HG02610 (cell line): ENCODE measurements around the gene COL23A1.

Source experiments
- ATAC-seq: cut with Tn5 transposase; IDR thresholded peaks from one replicate; pipeline ENCODE4 v1.9.1; 2021; ENCODE audit warnings: mild to moderate bottlenecking, moderate library complexity; ENCODE audit not compliant: unreplicated experiment

COL23A1 gene

DNA sequence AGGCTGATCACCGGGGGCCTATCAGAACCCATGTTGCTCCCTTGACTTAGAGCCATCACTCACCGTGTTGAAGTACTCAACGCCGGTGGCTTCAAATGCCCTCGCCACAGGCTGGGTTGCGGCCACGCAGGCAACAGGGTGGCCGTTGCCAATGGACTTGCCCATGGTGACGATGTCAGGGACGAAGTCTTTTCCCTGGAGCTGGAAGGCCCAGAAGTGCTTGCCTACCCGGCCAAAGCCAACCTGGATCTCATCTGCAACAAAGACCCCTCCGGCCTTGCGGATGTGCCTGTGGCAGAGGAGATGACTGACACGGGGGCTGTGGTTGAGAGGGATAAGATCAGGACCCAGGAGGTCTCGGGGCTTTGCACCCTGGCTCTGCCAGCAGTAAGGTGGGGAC is 367.9 kb downstream of the COL23A1 start:
- no peak for ATAC-seq

DNA sequence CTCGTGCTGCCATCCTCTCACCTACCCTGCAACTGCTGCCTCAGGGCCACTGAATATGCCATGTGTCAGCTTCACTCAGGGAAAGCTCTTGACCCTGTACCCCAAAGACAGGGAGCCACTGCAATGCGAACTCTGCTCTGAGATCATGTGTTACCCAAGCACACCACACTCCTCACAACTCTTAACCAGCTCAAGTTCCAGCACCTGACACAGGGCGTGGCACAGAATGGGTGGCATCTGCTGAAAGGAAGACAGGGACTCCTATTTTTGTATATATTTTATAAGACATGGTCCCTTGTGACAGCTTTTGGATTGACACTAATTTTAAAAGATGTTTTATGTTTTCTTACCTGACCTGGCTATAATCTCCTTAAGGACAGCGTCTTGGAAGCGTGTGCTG is 368.3 kb downstream of the COL23A1 start:
- ATAC-seq, result no peak

DNA sequence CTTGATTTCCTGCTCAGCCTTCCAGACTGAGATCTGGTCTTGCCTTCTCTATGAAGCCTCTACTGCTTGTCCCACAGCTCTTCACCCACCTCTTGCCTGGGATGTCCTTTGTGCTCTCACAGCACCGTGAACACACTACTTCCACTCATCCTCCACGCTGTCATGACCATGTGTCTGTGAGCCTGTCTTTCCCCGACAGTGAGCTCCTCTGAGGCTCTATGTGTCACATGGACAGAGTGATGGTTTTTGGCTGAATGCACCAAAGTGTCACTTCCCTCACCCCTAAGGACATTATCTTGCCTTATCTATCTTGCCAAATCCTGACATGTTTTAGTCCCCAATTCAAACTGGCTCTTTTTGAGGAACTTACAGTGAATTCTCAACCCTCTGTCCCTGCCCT is 368.9 kb downstream of the COL23A1 start:
- ATAC-seq, result no peak

DNA sequence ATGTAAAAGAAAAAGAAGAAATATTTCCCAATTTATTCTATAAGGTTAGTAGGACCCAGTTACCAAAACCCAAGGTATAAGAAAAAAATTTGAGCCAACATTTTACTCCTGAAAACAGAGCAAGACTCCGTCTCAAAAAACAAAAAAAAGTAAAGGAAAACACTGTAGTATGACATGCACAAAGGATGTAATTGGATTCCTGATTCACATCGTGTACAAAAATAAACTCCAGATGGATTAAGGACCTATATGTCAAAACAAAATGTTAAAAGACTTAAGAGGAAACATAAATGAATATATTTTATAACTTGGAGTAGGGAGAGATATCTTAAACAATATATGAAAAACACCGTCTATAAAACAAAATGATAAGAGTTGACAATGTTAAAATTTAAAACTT is 371.4 kb downstream of the COL23A1 start:
- no peak for ATAC-seq

DNA sequence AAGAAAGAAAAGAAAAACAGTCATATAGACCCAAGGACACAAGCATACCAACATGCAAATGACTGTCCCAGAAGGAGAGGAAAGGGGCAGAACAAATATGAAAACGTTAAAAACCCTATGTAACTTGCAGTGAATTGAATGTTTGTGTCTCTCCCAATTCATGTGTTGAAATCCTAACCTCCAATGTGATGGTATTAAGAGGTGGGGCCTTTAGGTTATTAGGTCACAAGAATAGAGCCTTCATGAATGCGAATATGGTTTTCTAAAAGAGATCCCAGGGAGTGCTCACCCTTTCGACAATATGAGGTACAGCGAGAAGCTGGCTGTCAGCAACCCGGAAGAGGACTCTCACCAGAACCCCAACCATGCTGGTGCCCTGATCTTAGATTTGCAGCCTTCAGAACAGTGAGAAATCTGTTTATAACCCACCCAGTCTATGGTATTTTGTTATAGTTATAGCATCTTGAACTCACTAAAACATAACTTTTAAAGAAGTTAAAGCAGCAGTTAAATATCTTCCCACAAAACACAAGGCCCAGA is 371.9 kb downstream of the COL23A1 start:
- ATAC-seq, result no peak

DNA sequence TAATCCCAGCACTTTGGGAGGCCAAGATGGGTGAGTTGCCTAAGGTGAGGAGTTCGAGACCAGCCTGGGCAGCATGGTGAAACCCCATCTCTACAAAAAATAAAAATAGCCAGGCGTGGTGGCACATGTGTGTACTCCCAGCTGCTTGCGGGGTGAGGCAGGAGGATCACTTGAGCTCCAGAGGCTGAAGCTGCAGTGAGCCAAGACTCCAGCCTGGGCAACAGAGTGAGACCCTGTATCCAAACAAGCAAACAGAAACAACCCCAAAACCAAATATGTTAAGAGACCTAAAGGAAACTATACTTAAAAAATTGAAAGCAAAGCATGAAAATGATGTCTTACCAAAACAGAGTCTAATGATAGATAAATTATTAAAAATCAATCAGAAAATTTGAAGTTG is 373.4 kb downstream of the COL23A1 start:
- no peak for ATAC-seq

DNA sequence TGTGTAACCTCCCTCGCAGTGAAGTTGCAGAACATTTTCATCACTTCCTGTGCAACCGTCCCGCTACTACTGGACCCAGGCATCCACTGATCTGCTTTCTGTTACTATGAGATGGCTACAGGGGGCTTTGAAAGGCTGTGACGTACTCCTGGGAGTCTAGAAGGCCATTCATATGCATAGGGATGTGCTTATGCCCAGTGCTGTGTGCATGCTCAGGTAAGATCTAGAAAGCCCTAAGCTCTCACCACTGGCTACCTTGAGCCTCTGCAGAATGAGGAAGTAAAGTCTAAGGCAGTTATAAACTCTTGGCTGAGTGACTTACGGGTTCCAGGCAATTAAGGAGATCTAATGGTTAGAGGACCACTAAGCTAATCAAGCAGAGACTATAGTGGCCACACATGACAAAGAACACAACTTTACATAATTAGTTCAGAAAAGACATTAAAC is 374.1 kb downstream of the COL23A1 start:
- ATAC-seq, result no peak

DNA sequence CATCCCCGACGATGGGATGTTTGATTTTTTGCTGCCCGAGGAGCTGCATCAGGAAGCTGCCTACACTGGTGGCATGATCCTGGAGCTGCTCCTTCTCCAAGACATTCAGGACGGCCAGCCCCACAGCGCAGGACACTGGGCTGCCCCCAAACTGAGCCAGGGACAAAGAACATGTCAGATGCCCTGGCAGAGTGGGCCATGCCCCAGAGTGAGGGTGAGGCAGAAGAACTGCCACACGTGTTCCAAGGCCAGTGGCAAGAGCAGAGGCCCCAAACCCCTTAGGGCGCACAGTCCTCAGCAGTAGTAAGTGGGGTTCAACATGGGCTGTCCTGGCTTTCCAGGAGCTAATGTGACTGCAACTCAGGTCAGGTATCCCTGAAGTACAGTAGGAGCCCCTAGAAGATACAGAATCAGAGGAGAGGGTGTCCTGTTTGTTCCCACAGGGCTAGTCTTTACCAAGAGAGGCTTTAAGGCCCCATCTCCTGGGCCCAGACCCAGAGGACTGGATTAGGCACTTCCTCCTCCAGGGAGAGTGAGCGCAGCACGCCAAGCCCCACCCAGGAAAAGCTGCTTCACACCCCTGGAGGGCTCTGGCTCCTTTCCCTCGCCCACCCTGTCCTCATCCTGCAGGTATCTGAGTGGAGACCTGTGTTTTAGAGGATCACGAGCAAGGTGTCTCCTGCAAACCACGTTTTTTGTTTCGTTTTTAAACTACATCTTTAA is 374.8 kb downstream of the COL23A1 start:
- no peak for ATAC-seq

DNA sequence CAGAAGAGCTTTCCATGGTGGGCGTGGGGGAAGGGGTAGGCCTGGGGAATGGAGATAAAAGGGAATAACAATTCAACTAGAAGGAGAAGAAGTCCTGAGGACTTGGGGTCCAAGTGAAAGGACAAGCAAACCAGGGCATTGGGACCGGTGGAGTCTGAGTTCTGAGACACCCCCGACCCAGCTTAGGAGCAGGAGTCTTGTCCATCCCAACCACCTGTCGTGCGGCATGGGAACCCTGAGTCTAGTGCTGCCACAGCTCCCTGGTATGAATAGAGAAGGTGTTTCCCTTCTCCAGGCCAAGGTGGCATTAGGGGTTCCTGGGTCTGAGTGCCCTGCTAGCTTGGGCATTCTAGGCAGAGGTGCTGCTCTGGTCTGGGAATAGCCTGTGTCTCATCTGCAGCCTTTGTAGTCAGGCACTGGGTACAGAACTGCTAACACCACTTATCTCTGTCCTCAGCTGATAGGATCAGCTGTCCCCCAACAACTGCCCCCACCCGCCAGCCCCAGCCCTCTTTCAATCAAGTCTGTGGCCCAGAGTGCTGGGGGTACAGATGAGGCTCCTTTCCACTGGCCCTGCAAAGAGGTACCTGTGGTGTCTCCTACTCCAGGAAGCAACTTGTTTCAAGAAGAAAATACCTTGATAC is 375.9 kb downstream of the COL23A1 start:
- no peak for ATAC-seq

DNA sequence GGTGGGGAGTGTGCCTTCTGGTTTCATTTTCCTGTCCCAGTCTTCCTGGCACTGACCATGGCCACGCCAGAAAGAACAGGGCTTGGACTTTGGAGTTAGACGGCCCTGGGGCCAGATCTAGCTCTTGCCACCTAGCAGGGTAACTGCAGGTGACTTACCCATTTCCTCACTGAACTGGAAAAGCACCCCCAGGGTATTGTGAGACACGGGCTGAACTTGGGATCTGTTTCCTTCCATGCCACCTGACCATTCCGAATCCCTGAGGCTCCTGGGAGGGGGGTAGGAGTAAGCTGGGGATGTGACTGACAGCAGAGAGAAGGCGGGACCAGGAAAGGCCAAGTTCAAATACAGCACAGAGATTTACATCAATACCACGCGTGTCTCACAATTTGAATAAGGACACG is 376.4 kb downstream of the COL23A1 start:
- no peak for ATAC-seq

DNA sequence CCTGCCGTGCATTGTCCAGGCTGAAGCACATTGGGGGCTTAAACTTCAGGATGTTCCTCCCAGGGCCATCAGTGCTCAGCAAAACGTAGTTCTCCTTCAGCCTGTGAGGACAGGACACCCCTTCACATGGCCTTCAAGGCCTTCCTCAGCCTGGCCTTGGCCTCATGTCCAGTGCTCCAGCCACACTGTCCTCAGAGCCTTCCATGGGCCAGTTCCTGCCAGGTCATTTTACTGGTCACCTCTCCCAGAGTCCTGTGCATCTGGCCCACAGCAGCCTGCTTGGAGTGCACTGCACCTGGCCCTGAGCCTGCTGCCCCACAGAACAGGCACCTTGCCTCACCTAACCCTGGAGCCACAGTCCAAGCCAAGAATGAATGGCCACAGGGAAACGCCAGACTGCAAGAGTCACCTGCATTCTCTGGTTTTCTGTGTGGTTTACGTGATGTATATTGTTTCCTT is 377.2 kb downstream of the COL23A1 start:
- ATAC-seq, result no peak

DNA sequence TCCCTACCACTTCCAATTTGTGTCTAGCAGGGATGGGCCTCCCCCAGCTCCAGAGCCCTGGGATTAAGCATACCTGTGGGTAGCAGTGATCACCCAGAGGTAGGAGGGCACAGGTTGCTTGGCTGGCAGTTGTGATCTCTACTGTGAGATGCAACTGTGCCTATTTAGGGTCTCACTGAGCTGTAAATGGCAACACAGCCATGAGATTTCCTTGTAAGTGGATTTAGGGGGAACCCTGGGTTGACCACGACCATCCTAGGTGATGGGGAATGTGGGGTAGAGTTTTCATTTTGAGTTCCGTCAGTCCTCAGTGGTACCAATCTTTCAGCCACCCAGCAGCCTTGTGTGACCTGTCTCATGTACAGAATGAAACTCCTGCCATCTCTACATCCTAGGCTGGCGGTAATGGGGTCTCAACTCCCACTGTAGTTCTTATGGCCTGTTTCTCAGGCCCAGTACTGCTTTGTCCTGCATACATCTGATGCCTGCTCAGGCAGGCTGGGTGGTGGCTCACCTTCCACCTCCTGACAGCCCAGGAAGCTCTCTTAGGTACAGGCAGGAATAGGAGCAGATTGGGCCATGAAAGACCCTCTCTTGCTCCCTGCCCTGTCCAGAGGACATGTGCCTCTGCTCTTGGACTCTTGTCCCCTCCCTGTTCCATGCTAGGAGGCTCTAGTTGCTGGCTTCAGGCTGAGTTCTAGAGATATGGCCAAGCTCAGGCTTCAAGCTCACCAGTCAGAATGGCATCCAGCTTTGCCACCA is 377.8 kb downstream of the COL23A1 start:
- ATAC-seq, result no peak

DNA sequence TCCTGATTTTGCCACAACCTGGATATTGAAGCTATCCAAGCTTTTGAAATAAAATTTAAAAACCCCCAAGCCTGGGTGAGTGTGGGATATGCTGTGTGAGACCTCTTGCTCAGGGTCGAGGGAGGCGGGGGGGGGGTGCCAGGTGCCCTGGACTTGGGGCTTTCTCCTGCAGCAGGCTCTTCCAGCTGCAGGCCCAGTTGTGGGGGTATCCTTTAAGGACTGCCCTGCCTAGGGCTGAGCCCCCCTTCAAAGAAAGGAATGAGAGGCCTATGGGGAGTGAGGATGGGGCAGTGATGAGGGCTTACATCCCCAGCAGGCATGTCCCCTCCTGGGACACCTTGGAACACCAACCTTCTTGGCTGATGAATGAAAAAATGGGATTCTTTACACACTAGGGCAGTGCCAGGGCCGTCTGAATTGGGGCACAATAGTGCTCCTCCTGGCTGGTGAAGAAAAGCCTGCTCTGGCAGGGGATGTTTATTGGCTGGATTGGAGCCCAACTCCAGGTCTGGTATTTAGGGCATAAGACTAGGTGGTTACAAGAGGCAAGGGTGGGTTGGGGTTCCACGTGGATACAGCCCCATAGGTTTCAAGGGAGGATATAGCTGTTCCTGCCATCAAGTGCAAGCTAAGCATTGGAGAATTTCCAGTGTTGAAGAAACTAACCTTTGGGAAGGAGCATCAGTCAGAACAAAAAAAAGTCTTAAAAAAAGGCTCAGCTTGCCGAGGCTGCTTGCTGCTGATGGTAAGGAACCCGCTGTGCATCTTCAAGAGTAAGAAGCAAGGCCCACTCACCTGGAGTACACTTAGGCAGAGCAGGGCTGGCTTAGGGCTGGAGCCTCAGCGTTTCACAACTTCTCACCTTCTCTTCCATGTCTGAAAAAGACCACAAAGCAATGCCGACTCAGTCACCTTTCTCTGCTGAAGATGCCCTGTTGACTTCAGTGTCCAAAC is 378.8 kb downstream of the COL23A1 start:
- ATAC-seq, result no peak

DNA sequence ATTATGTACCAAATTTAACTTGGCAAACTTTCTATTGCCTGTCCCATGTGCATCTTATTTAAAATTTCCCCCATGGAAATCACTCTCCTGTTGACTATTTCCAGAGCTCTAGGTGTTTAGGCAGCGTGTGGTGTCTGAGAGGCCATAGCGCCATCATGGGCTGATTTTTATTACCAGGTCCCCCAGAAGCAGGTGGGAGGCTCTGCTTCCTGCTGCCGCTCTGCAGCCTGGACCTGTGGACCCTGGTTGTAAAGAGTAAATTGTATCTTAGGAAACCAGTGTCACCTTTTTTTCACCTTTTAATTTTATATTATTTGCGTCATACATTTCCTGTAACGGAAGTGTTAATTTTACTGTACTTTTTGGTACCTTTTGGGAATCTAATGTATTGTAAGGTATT is 379.5 kb downstream of the COL23A1 start:
- ATAC-seq, result no peak

DNA sequence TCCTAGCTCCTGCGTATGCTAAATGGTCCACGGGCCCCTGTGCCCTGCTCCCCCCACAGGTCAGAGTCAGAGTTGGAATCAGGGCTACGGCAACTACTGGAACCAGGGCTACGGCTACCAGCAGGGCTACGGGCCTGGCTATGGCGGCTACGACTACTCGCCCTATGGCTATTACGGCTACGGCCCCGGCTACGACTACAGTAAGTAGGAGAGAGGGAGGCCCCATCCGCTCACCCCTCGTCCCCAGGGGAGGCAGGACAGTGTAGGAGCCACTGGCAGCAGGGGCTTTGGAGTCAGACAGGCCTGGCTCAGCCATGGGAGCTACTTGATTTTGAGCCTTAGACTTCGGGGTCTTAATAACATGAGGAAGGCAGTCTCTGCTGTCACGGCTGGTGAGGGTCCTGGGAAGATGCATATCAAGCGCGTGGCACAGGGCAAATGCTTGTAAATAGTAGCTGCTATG is 380.1 kb downstream of the COL23A1 start:
- no peak for ATAC-seq

DNA sequence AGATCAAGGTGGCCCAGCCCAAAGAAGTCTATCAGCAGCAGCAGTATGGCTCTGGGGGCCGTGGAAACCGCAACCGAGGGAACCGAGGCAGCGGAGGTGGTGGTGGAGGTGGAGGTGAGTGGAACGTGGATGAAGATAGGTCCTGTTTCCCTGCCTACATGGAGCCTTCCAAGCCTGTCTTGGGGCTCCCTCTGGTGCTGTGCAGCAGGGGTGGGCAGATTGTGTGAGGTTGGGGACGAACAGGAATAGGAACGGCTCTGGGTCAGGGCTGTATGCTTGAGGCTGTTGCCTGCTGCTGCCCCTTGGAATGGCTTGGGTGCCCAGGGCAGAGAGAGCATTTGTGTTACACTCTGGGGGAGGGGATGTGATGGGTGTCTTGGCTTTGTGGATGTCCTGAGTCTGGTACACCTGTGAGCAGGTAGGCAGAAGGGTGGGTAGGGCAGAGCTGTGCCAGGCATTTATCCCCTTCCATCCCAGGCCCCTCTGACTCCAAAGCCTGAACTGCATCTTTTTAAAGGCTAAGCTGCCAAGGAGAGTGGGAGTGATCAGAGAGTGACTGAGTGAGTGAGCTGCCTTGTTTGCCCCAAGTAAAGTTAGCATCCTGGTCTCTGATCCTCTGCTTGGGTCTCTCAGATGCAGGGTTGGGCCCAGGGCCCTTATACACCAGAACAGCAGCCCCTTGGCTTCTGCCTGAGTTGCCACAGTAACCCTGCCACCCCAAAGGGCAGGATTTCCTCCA is 380.7 kb downstream of the COL23A1 start:
- ATAC-seq, result no peak

DNA sequence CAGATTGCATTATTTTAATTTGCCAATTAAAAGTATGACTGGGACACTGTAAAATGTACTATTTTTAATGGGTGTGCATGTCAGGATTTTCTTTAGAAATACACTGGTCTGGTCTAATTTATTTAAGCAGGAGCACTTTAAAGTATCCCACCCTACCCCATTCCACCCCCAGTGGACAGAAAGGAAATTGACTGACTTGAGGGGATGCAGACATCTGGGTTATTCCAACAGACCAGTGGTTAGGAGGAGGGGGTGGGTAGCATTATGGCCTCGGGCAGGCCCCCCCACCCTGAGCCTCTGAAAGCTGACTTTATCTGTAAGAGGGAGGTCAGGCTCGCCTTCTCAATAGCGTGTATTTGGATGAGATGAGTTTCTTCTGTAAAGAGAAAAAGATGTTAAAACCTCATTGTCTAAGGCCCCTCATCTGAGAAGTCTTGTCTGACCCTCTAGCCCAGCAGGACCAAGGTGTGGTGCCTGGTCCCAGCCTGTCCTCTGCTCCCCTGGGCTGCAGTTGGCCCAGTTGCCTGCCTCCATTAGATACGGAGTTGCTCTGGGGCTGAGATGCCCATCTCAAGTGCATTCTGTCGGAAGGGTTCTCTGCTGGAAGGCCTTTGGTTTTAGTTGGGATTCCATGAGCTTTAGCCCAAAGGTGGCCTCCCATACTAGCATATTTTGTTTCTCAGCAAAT is 381.5 kb downstream of the COL23A1 start:
- ATAC-seq, result no peak

DNA sequence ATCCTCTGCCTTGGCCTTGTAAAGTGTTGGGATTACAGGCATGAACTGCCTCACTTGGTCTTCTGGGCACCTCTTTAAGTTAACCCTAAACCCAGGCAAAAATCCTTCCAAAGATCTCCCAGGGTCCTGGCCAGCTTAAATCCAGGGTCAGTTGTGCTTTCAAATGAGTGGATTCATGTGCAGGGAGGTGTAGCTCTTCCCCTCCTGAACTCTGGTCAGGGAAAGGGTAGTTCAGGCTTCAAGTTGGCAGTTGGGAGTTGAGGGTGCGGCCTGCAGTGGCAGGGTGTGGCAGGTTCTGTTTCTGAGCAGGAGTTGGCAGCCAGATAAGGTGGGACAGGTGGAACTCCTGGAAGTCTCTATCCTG is 382.3 kb downstream of the COL23A1 start:
- ATAC-seq, result no peak
